ENCODE results near the gene SLC6A15. TPM values are rescaled to one million over a fixed set of nuclear protein-coding genes. Genes with fewer than 3 reads are reported as not detected.

SLC6A15 gene
- total RNA-seq, 4 donors from 2014 or later = 0.40 to 1.3 (median 0.83) TPM

- Histone ChIP-seq H3K4me3 (peak overlapping the region; percentile 40 to 57 (median 45)), H3K4me1 (peaks cover 8 to 27% (median 22%) of the 10 kb centered on the region in 4 donors), H3K27ac (replicated peaks in 1 of 4) (no peak overlapping the region), H3K27me3 (peaks cover 0 to 50% (median 8%) of the 10 kb centered on the region in 4 donors), H3K36me3 (no peaks in the 10 kb centered on the region), H3K9me3 (no peaks in the 10 kb centered on the region)
- TF ChIP-seq POLR2AphosphoS5 (IDR thresholded peaks at IDR 0.05) (no peak), POLR2A (IDR thresholded peaks at IDR 0.05; ENCODE audit: low read depth) (no peak), CTCF (IDR thresholded peaks at IDR 0.05) (no peak), EP300 (IDR thresholded peaks at IDR 0.05) (no peak)
- 12% methylated on average over 17 of the region's 21 CpGs for WGBS
- no peak for DNase-seq (ENCODE audit: extremely low spot score)
- intact Hi-C loops (cut with DNase I) = no loop called here
These were observed 1.9 kb downstream of the SLC6A15 start for GRCh38 chr12:84910549-84911241.

- no peak for DNase-seq (ENCODE audit: extremely low spot score)
- Histone ChIP-seq H3K4me3 (no peak overlapping the region), H3K9me3 (no peaks in the 10 kb centered on the region), H3K27ac (replicated peaks in 1 of 4) (no peak overlapping the region), H3K36me3 (no peaks in the 10 kb centered on the region), H3K4me1 (no peaks in the 10 kb centered on the region), H3K27me3 (peaks cover 0 to 6% (median 0%) of the 10 kb centered on the region in 4 donors)
- 27% methylated on average over 2 of the region's 2 CpGs for WGBS
- intact Hi-C loops (cut with DNase I) = no loop called here
- no peak for TF ChIP-seq POLR2AphosphoS5 (IDR thresholded peaks at IDR 0.05)
- no peak for TF ChIP-seq POLR2A (IDR thresholded peaks at IDR 0.05; ENCODE audit: low read depth)
- no peak for TF ChIP-seq EP300 (IDR thresholded peaks at IDR 0.05)
- TF ChIP-seq CTCF (IDR thresholded peaks at IDR 0.05) = no peak
These were observed 8.5 kb downstream of the SLC6A15 start for GRCh38 chr12:84904051-84904450.

- WGBS = 61% methylated on average over 5 of the region's 5 CpGs
- H3K4me3 ChIP-seq = no peak overlapping the region
- DNase-seq (ENCODE audit: extremely low spot score) = no peak
- intact Hi-C loops (cut with DNase I) = no loop called here
- TF ChIP-seq POLR2A (IDR thresholded peaks at IDR 0.05; ENCODE audit: low read depth) (no peak), POLR2AphosphoS5 (IDR thresholded peaks at IDR 0.05) (no peak), EP300 (IDR thresholded peaks at IDR 0.05) (no peak), CTCF (IDR thresholded peaks at IDR 0.05) (no peak)
- H3K27ac ChIP-seq (replicated peaks in 1 of 4) = no peak overlapping the region
- no peaks in the 10 kb centered on the region for H3K27me3 ChIP-seq
- no peaks in the 10 kb centered on the region for H3K4me1 ChIP-seq
- no peaks in the 10 kb centered on the region for H3K36me3 ChIP-seq
- H3K9me3 ChIP-seq = no peaks in the 10 kb centered on the region
These were observed 21.3 kb downstream of the SLC6A15 start for GRCh38 chr12:84891106-84891838.

- DNase-seq (ENCODE audit: extremely low spot score) = no peak
- no peaks in the 10 kb centered on the region for H3K36me3 ChIP-seq
- no peaks in the 10 kb centered on the region for H3K4me1 ChIP-seq
- peaks cover 0 to 4% (median 0%) of the 10 kb centered on the region in 4 donors for H3K27me3 ChIP-seq
- H3K9me3 ChIP-seq = no peaks in the 10 kb centered on the region
- TF ChIP-seq CTCF (IDR thresholded peaks at IDR 0.05) (no peak), POLR2A (IDR thresholded peaks at IDR 0.05; ENCODE audit: low read depth) (no peak), EP300 (IDR thresholded peaks at IDR 0.05) (no peak), POLR2AphosphoS5 (IDR thresholded peaks at IDR 0.05) (no peak)
- intact Hi-C loops (cut with DNase I) = no loop called here
- no peak overlapping the region for H3K4me3 ChIP-seq
- WGBS = 86% methylated on average over 2 of the region's 2 CpGs
- no peak overlapping the region for H3K27ac ChIP-seq (replicated peaks in 1 of 4)
These were observed 22.8 kb downstream of the SLC6A15 start for GRCh38 chr12:84889818-84890217.

Measured in esophagus muscularis mucosa (tissue), 4 donors.